Measurements from ENCODE around the gene MPRIP.

- no peak for TF ChIP-seq POLR2A (IDR thresholded peaks at IDR 0.05)
- TF ChIP-seq, protein P1, sequence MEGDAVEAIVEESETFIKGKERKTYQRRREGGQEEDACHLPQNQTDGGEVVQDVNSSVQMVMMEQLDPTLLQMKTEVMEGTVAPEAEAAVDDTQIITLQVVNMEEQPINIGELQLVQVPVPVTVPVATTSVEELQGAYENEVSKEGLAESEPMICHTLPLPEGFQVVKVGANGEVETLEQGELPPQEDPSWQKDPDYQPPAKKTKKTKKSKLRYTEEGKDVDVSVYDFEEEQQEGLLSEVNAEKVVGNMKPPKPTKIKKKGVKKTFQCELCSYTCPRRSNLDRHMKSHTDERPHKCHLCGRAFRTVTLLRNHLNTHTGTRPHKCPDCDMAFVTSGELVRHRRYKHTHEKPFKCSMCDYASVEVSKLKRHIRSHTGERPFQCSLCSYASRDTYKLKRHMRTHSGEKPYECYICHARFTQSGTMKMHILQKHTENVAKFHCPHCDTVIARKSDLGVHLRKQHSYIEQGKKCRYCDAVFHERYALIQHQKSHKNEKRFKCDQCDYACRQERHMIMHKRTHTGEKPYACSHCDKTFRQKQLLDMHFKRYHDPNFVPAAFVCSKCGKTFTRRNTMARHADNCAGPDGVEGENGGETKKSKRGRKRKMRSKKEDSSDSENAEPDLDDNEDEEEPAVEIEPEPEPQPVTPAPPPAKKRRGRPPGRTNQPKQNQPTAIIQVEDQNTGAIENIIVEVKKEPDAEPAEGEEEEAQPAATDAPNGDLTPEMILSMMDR (IDR thresholded peaks at IDR 0.05): no peak
- no peak for TF ChIP-seq POLR2AphosphoS5 (IDR thresholded peaks at IDR 0.05)
- no peak for TF ChIP-seq EP300 (IDR thresholded peaks at IDR 0.05)
Observed at GRCh38 chr17:17166446-17166845, 124.2 kb downstream of the MPRIP start.
